HuH-7.5 (cell line): ENCODE measurements around the gene GABARAPL2.
"Not testable (repeated sequence)": the region's sequence is repeated elsewhere in the genome, so short reads cannot be mapped to it uniquely, and the experiment has no call there.

Experiments used
- DNase-seq: peaks from one replicate; pipeline ENCODE4 v3.0.0; 2011; ENCODE audit warnings: low spot score

GABARAPL2 gene, protein sequence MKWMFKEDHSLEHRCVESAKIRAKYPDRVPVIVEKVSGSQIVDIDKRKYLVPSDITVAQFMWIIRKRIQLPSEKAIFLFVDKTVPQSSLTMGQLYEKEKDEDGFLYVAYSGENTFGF

DNA sequence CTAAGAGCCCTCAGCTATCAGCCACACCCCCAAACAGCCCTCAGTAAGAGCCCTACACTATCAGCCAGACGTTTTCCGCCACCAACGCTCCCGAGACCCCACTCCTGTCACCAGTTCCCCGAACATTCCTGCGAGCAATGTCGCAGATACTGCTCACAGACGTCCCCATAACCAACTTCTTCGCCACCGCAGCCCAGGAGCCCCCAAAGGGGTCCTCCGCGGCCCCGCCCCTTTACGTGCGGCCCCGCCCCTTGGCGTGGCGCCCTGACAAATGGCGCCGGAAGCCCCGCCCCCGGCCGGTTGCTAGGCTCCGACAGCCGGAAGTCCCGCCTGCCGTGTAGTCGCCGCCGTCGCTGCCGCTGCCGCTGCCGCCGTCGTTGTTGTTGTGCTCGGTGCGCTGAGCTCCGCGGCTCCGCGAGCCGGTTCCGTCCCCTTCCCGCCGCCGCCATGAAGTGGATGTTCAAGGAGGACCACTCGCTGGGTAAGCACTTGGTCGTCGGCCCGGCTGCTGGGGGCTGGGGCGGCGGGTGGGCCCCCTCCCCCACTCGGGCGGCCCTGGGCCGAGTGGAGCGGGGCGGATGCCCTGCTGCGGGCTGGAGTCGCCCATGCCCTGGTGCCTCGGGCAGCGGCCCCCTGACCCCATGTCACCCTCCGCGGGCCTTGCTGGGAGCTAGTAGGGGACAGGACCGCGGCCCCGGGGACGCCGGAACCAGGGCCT, at the start of gene GABARAPL2:
Gene GABARAPL2 (plus strand): TSS at position 340 of the 718 bp plus-strand sequence. CDS start 108 bp downstream, at position 448.
- peak; percentile 77 for DNase-seq

DNA sequence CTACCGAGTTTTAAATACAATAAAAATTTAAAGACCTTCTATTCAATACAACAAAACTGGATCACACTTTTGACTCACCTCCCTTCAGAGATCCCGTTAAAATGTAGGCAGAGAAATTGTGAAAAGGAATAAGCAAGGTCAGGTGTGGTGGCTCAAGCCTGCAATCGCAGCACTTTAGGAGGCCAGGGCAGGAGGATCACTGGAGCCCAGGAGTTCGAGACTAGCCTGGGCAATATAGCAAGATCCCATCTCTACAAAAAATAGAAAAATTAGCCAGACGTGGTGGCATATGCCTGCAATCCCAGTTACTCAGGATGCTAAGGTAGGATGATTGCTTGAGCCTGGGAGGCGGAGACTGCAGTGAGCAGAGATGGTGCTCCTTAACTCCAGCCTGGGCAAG, 47.0 kb upstream of the GABARAPL2 start:
- no peak for DNase-seq

DNA sequence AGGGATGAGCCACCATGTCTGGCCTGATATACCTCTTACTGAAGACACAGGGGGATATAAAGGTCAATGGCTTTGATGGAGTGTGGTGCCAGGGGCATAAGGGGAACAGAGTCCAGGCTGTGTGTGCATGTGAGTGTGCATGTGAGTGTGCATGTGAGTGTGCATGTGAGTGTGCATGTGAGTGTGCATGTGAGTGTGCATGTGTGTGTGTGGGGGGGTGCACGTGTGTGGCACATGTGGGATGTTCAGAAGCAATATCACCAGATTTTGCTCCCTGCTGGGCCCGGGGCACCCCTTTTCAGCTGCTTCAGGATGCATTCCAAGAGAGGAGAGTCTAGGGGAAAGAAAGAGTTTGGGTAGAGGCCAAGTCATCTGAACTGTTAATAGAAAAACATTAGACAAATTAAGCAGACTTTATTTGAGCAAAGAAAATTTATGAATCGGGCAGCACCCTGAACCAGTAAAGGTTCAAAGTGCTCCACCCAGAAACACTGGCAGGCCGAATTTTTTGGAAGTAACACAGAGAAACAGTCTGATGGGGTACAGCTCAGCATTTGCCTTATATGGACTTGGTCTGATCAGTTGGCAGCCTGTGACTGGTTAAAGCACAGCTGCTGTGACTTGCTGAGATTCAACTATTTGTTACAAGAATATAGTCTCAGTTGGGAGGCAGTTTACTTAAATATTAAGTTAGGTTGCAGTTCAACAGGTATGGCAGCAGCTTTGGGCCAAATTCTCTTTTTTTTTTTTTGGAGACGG, 40.0 kb upstream of the GABARAPL2 start:
- no peak for DNase-seq

DNA sequence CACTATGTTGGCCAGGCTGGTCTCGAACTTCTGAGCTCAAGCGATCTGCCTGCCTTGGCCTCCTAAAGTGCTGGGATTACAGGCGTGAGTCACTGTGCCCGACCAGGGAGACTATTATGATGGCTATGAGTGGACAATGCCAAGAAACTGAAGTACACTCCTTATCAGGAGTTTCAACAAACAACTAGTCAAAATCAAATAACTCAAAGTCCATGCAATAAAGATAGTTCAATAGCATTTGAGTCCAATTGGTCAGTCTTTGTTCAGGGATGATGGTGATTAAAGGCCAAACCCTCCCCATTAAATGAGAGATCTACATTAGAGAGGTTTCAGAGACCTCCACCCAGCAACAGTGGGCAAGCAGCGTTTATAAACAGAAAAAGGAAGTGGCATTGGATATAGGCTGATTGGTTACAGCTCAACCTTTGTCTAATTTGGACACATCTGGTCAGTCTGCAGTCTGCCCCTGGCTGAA, 38.3 kb upstream of the GABARAPL2 start:
- no peak for DNase-seq

DNA sequence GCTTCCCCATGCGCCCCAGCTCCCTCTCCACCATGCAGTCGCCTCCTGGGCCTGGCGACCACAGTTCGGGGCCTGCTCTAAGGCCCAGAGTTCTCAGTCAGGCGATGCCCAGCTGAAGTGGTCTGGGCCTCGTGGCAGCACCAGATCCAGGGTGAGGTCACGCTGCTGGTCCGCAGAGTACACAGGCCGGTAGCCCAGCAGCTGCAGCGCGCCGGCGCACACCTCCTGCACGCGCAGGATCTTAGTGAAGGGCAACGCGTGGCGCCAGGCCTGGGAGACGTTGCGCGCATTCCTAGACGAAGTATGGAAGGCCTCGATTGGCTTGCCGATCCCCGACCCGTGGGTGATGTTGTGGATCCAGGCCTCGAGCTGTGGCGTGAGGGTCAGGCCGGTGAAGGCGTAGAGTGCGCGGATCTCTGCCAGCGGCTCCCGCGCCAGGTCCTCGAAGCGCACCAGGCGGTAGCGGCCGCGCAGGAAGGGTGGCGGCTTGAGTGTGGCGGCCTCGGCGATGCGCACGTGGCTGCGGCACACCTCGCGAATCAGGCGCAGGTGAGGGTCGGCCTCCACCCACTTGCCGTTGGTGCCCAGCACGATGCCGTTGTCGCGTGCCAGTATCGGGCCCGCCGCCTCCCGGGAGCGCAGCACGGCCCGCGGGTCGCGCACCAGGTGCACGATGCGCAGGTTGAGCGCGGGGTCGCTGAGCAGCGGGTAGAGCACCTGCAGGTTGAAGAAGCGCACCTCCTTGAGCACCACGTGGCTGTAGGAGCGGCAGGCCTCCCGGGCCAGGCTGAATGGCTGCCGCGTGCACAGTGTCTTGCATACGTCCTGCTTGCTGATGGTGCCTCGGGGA, 36.9 kb upstream of the GABARAPL2 start:
- no peak for DNase-seq

DNA sequence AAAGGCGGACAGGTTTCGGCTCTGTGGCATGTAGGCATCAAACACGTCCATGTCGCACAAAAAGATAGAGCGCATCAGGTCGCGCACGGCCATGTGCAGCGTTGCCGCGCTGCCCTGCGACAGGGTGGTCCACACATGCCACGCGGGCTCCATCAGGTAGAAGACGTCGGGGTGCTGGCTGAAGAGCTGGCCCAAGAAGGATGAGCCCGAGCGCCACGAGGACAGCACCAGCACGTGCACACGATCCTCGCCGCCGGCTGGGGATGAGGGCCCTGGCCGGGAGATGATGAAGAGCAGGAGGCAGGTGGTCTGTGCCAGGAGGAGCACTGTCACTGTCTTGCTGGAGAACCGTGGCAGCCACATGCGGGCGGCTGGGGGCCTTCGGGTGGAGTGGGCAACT, 36.2 kb upstream of the GABARAPL2 start:
- no peak for DNase-seq

DNA sequence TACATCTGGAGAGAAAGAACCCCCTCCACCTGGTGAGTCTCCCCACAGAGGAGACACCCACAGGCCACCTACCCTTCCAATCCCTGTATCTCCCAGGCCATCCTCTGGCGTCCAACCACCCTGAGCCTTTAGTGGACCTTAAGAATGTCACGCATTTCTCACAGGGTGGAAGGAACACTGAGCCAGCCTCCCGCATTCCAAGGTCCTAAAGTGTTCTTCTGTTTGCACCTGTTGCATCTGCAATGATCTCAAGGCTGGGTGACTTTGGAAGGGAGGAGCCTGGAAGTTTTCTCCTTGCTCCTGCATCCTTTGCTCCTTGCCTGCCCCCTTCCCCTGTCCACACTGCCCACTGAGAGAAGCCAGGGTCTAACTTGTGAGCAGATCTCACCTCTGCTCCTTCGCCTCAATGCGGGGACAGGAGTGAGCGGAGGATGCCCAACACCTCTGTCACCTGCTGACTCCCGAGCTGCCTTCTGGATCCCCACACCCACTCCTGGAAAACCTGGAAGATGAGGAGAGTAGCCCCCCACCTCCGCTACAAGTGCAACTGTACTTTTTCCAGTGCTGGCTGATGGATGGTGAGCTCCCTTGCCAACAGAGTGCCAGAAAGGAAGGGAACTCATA, 33.9 kb upstream of the GABARAPL2 start:
- no peak for DNase-seq

DNA sequence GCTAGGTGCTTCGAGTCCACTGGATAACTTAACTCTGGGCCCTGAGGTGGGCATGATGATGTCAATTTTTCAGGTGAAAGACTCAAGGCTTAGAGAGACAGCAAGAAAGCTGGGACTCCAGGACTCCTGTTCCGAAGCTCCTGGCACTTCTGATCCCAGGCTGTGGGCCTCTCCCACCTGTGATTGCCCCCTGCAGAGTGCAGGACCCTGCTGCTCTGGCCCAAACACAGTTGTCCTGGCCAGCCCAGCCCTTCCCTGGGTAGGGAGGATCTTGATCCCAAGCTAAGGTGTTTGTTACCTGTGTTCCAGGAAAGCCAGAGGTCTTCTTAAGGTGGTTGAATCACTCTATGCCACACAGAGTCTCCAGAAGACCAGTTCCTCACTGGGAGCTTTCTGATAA, 33.4 kb upstream of the GABARAPL2 start:
- DNase-seq, result no peak

DNA sequence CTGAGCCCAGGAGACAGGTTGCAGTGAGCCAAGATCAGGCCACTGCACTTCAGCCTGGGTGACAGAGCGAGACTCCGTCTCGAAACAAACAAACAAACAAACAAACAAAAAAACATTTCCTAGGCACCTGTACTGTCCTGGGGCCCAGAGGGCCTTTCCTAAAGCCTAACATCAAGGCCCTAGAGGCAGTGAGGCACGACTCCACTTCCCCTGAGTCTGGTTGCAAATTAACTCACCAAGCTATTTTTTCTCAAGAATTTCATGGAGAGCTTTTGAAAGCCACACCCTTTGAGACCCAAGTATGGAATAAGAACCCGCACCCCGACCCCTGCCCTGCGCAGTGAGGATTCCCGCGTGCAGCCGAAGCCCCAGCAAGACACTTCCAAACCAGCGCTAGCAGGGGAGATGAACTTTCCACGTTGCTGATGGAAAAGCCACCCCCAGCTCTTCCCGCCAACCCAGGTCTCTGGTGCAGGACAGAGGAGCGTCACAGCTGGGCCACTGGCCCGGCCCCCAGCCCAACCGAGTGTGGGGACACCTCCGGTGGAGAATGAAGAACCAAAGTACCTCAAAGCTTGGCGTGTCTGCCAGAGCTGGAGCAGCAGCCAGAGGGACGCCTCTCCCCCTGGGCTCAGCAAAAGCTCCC, 31.5 kb upstream of the GABARAPL2 start:
- DNase-seq, result no peak

DNA sequence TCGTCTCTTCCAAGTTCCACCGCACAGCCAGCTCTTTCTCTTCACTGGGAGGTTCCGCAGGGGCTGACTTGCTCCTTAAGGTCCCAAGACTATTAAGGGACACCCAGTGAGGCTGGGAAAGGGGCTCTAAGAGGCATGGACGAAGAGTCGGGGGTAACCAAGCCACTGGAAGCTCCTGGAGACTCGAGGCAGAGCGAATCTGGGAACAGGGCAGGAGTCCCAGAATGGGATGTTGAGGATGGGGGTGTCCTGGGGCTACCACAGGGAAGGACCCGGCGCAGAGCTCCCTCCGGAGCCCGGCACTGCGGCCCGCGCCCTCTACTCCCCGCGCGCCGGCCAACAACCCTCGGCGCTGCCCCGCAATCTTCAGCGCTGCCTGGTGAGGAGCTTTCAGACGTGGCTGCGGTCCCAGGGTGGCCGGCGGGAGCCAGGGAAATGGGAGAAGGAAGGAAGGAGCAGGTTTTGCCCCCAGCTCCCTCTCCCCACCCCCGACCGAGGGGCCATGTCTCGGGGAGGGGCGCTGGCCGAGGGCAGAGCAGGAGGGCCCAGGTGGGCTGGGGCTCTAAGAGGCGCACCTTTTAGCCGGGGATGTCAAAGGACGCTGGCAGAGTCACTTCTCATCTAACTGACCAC, 30.9 kb upstream of the GABARAPL2 start:
- no peak for DNase-seq

DNA sequence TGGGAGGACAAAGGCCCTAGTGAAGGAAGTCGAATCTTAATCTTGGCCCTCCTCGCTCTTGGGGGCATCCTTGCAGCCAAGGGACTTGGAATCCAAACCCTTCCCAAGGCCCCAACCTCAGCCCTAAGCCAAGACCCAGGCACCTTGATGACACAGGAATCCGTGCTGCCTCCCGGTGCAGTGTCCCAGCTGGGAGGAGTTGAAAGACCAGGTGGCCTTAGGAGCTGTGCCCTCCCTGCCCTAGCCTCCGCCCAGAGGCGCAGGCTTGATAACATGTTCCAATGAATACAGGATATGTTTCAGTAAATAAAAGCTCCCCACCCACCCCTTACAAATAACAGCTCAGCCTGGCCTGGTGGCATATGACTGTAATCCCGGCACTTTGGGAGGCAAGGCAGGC, 30.3 kb upstream of the GABARAPL2 start, which contains the start of gene CHST5:
Gene CHST5 (minus strand): TSS at position 208 of the 400 bp plus-strand sequence. CDS start 5,724 bp downstream, outside the sequence.
- DNase-seq, result no peak

DNA sequence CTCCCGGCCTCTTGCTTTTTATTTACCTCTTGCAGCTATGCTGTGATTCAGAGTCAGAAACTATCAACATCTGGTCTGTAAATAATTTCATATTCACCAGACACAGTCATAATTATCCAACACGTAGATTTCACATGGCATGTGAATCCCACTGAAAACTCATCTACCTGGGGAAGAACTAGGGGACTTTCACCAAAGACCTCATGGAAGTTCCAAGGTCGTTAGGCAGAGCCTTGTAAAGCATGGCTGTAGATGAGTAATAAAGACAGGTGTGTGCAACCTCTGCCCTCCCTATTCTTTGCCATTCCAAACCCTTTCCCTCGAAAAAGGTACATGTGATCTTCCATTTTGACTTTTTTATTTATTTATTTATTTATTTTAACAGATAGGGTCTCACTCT, 28.4 kb upstream of the GABARAPL2 start:
- no peak for DNase-seq

DNA sequence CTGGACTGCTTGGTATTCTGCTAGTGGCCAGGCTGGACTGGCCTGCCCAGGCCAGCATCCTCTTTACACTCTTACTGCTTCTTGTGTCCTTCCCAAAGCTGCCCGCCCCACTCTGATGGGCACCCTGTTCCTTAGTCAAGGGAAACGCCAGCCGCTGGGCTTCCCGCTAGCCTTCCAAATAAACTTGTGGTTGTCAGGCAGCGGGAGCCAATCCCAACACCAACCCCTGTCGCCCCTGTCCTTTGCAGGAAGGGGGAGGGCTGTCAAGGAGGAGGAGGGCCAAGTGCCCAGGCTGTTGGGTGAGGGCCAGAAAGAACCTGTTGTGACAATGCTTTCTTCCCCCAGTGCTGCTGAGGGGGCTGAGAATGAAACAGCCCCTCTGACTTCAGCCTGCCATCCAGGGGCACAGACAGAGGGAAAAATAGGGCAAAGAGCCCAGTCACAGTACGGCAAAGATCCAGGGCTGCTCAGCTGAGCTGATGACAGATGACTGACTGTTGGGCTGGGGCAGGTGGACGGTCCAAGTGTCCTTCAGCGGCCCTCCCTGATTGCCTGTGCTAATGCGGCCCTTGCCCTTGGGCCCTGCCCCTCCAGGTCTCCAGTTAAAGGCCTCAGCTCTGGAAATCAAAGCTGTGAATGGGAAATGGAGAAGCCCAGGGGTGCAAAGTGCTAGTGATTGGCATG, 27.2 kb upstream of the GABARAPL2 start:
- DNase-seq, result not testable (repeated sequence)

DNA sequence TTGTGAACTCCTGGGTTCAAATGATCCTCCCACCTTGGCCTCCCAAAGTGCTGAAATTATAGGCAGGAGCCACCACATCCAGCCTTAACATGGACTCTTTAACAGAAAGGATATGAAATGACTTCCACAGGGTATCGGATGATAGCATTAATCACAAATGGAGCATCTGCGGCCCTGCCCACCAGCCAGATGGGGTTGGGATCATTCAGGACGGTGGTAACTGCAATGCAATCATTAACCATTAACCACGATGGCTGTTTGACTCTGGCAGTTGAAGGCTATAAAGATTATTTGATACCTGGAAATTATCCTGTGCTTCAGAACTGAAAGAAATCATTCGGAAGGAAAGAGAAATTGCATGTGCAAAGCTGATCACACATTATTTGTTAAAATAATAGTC, 24.9 kb upstream of the GABARAPL2 start:
- no peak for DNase-seq

DNA sequence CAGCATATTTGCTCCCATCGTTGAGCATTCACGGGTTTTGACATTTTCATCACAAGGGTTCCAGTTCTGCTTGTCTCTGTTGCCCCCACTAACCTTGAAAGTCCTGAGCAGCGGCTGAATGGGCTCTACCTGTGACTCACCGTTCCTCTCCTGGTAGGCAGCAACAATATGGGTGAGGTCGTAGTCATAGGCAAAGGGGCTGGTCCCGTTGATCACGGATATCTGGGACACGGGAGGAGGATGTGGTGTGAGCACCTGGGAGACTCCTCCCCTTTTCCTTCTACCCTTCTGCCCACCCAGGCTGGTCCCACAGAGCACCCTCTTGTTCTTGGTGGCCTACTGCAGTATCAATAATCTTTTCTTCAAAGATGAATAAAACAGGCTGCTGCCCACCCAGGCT, 23.7 kb upstream of the GABARAPL2 start:
- not testable (repeated sequence) for DNase-seq

DNA sequence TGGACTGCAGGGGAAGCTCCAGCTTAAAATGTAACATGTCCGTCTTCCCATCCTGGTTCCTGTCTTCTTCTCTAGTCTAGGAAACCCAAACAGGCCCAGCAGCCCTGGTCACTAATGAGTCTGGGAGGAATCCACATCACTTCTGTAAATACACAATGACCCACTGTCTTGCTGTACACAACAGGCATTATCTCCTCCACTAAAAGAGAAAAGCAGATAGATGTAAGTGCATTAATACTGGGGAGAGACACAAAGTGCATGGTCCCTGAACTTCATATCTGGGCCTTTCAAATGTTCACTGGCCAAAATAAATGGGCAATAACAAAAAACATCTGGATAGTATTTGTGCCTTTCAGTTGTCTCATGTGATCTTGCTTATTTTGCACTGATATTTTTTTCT, 20.3 kb upstream of the GABARAPL2 start:
- not testable (repeated sequence) for DNase-seq

DNA sequence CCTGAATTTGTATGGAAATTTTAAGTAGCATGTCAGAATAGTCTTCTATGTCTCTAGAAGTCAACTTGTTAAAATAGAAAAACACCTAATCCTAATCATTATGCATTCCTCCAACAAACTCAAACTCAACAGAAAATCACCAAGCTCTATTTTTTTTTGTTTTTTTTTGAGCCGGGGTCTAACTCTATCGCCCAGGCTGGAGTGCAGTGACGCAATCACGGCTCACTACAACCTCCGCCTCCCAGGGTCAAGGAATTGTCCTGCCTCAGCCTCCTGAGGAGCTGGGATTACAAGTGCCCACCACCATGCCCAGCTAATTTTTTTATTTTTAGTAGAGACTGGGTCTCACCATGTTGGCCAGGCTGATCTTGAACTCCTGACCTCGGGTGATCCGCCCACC, 19.9 kb upstream of the GABARAPL2 start:
- DNase-seq, result no peak

DNA sequence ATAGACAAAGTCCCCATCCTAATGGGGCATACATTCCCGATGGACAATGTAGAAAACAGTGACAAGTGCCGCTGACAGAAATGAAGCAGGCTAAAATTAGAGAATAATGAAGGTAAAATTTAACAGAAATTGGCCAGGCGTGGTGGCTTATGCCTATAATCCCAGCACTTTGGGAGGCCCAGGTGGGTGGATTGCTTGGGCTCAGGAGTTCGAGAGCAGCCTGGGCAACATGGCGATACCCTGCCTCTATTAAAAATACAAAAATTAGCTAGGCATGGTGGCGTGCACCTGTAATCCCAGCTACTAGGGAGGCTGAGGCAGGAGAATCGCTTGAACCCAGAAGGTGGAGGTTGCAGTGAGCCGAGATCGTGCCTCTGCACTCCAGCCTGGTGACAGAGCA, 17.7 kb upstream of the GABARAPL2 start:
- DNase-seq, result not testable (repeated sequence)

DNA sequence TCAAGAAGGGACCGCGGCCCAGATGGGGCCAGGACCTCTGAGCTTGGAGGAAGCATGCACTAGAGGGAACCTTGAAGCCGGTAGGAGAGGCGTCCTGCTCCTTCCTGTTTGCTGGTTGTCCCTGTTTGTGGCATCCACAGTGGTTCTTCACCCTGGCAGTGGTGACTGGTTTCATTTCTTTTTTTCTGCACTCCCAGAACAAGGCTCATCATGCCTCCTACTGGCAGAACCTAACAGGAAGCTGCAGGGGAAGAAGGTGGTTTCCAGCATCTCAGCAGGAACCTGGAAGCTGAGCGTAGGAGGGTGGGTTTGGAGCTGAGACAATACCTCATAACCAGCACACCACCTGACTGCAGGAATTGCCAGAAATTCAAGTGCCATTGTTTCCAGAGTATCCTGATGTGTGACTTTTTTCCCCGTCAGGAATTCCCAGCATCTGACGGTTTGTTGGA, 15.9 kb upstream of the GABARAPL2 start:
- DNase-seq, result no peak

DNA sequence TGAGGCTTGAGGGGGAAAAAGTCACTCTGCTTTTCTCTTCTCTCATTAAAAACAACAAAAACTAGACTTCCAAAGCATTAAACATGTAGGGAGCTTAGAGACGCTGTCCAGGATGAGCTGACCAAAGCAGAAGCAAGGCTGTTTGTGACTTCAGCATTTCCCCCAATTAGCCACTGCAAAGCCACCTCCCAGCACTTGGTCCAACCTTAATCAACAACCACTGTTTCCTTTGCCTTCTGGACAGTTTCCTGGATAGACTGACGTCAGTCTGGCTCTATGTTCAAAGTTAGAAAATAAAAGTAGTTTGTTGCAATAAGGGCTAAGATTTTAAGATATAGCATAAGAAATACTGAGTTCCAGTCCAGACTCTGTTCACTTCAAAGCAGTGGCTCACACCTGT, 13.2 kb upstream of the GABARAPL2 start:
- DNase-seq, result no peak
